ENCODE results near the gene APCDD1L. TPM values are rescaled to one million over a fixed set of nuclear protein-coding genes. Genes with fewer than 3 reads are reported as not detected.
A peak's percentile ranks its signal among the peaks of the same experiment; 100 is the strongest.

APCDD1L gene
- total and polyA plus RNA-seq, 2 of the 8 experiments (the other 6 are each of a cell fraction or from before 2014, with no cell fraction given), result 0.83 to 3.1 TPM

- TF ChIP-seq CTCF (IDR thresholded peaks at IDR 0.05; ENCODE audit: control extremely low read depth in 1 of 3, insufficient read depth in 1 of 3, low read depth in 1 of 3, low read length in 3 of 3), result peak in 1 of 3 experiments; percentile 21; a peak in 1 of 4 replicates
- TF ChIP-seq SP1 (IDR thresholded peaks at IDR 0.05; ENCODE audit: low read depth, low read length), result no peak
These were observed 43.7 kb downstream of the APCDD1L start (continued) for GRCh38 chr20:58471193-58472164.
